Right kidney (tissue), 9 donors: Measurements from ENCODE around the gene FRK.
"Not testable (repeated sequence)": the region's sequence is repeated elsewhere in the genome, so short reads cannot be mapped to it uniquely, and the experiment has no call there.

Experiments
- DNase-seq: peaks from one replicate; pipeline ENCODE4 v3.0.0-alpha.2; 2016
- long read RNA-seq, 8 donors: transcript quantifications; one replicate each; lab custom pipeline, GENCODE V29; 2026

FRK gene, protein sequence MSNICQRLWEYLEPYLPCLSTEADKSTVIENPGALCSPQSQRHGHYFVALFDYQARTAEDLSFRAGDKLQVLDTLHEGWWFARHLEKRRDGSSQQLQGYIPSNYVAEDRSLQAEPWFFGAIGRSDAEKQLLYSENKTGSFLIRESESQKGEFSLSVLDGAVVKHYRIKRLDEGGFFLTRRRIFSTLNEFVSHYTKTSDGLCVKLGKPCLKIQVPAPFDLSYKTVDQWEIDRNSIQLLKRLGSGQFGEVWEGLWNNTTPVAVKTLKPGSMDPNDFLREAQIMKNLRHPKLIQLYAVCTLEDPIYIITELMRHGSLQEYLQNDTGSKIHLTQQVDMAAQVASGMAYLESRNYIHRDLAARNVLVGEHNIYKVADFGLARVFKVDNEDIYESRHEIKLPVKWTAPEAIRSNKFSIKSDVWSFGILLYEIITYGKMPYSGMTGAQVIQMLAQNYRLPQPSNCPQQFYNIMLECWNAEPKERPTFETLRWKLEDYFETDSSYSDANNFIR
- long read RNA-seq, donor 1, result 0 reads
- long read RNA-seq, donor 2, full-length matches to known transcripts, result 1 of 1 reads
- long read RNA-seq, donor 2, partial matches to known transcripts, result 0 of 1 reads
- long read RNA-seq, donor 2, other reads (novel, unspliced or antisense), result 0 of 1 reads
- long read RNA-seq, donor 3, full-length matches to known transcripts, result 1 of 1 reads
- long read RNA-seq, donor 3, partial matches to known transcripts, result 0 of 1 reads
- long read RNA-seq, donor 3, other reads (novel, unspliced or antisense), result 0 of 1 reads
- long read RNA-seq, donor 4, result 0 reads
- long read RNA-seq, donor 5, result 0 reads
- long read RNA-seq, donor 6, result 0 reads
- long read RNA-seq, donor 7, result 0 reads
- long read RNA-seq, donor 8, full-length matches to known transcripts, result 1 of 1 reads
- long read RNA-seq, donor 8, partial matches to known transcripts, result 0 of 1 reads
- long read RNA-seq, donor 8, other reads (novel, unspliced or antisense), result 0 of 1 reads

DNA sequence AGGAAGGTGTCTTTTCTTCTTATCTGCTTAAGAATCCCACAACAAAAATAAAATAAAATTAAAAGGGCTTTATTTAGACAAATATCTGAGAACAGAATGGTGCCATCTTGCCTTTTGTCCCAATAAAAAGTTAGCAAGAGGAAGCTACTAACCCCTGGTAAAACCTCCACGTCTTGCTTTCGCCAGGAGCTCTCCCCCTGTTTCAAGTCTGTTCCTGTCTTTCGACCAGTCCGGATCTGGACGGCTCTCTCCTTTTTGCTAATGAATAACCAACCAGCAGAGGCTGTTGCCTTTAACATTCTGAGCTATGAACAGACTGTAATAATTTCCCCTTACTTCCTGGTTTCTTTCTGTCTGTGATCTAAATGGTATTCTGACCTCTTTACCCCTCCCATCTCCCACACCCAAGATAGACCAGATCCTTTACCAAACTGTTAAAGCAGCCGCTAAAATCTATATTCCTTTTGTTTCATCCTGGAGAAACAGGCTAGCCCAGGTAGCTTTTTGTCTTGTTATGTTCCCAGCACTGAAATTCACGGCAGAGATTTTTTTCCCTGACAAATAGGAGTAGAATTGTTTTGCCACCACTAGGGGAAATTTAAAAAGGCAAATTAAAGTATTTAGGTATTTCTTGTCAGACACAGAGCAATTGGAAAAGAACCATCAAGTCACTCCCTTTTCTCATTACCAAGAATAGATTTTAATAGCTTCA, at the start of gene FRK:
FRK (minus strand) TSS at position 320 of the 712 bp plus-strand sequence. CDS start 580 bp downstream, outside the sequence.
- peak; percentile 45 for DNase-seq

DNA sequence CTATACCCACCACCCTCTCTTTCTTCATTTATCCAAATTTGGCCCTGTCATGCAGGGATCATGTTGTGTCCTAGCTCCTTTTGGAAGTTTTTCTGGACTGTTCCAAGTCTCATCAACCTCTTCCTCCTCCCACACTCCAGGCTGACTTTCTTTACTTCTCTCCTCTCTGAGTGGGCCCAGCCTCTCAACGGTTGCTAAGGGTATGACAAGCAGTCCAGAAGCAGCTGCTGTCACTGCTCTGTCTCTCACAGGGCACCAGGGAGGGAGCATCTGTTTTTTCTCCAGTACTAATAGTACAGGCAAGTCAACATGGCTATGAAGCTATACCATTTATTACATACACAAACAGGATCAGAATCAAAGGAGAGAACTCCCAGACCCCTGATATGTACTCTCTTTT, 48.1 kb upstream of the FRK start:
- no peak for DNase-seq

DNA sequence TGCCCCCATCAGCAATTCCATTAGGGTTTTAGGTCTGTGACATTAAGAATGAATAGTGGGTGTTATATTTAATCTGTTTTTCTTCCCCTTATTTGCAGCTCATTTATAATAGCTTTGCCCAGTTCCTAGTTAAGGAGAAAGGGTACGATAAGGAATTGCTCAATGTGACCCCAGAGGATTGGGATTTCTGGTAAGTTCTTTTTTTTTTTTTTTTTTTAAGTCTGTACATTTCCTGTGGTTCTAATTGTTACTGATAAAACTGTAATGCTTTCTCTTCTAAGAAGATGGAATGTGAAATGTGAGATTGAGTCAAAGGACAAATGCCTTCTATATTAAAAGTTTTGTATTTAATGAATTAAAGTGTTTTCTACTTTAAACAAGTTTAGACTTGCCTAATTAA, 45.5 kb upstream of the FRK start:
- DNase-seq, result no peak

DNA sequence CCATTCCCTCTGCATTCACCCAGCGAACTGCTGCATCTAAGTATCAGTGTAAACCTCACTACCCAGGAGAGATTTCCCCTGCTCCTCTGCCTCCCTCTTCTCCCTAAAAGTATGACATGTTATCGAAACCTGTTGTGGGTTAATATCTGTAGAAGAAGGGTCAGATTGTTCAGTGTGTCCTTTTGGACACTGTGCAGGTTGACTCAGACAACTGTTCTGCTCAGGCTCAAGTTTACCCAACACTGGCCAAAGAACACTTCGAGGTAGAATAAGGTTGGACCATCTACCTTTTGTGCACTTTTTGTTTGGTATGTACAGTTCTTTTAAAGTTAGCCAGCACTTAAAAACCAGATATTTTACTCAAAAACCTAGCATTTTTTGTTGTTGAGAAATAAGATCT, 44.6 kb upstream of the FRK start:
- DNase-seq, result no peak

DNA sequence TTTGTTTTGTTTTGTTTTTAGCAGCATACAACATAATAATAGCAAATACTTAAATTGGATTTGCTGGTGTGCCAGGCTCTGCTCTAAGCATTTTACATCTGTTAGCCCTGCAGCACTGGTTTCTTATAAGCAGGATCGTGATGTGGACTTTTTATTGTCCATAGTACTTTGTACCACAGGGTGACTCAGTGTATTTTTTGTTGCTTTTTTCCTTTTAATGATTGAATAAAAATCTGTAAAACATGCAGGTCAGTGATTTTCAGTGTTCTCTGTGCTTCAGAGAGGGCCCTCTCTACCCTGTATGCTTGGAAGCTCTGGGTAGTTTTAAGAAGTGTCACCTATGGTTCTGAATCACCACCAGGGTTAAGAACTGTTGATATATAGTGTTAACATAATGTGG, 43.9 kb upstream of the FRK start:
- no peak for DNase-seq

DNA sequence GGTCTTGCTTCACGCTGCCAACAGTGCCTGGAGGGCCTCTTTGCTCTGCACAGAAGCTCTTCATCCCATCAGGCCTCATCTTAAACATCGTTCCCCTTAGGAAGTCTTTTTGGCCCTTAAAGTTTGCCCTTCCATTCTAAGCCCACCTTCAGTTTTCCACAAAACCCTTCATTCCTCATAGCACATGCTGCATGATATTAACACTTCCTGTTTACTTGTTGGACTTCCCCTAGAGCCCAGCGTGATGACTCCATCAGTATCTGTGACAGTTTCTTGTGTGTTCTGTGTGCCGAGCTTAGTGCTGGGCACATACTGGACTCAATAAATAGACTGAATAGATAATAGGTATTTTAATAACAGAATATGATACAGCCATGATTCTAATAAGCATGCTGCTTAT, 42.2 kb upstream of the FRK start:
- DNase-seq, result no peak

DNA sequence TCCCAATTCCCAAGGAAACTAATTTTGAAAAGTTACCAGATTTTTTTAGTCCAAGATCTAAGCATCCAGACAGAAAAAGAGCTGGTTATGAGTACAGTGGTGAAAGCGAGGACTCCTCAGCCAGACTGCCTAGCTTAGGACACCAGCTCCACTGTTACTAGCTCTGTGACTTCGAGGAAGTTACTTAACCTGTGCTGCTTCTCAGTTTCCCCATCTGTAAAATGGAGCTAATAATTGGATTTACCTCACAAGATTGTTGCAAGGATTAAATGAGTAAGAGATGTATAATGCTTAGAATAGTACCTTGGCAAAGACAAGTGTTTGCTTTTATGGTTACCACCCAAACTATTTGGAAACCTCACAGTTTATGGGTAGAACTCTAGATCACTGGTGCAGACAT, 41.1 kb upstream of the FRK start:
- no peak for DNase-seq

DNA sequence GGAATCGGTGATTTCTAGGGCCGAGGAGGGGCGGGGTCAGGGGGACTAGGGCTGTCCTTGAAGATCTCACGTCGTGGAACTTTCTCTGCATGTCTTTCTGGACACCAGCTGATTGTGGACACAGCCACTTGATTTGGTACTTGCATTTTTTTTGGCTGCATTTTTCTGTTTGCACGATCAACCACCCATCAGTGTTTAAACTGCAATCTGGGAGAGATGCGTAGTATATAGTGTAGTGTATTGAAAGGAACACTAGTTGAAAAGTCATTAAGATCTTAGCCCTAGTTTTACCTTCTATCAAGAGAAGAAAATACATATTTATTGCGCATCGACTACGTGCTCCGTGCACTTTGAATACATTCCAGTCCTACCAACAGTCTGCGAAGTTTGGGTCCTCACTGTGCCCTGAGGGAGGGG, 40.6 kb upstream of the FRK start:
- no peak for DNase-seq

DNA sequence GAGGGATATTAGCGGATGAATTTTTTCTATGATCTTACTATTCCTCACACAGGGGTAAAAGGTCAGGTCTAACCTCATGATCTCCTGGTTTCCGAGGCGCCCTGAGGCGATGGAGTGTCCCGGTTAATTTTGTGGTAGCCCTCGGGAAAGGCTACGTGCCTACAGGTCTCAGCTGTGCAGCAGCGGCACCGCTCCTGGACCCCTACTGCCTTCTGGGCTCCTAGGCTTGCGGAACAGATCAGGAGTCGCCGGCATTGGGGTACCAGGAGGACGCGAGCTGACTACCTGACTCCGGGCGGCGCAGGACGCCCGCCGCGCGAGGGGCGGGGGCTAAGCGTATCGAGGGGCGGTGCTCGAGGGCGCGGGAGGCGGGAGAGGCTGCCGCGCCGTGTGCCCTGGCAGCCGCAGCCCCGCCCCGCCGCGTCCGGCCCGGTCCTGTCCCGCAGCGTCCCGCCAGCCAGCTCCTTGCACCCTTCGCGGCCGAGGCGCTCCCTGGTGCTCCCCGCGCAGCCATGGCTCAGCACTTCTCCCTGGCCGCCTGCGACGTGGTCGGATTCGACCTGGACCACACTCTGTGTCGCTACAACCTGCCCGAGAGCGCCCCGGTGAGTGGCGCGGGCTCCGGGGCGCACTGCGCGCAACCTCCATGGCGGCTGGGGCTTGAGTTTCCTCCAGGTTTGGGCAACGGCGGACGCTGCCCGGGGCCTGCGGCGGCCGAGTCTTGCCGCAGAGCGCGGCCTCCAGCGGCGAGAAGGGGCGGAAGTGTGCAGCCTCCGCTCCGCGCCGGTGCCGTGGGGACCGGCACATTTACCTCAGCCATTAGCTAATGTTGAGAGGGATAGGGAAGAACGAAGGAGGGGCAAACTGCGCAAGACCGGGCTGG, 40.0 kb upstream of the FRK start, which contains the start of gene NT5DC1:
NT5DC1 (plus strand) TSS at position 435 of the 883 bp plus-strand sequence; CDS start at position 513, 78 bp downstream.
- DNase-seq, result peak; percentile 99

DNA sequence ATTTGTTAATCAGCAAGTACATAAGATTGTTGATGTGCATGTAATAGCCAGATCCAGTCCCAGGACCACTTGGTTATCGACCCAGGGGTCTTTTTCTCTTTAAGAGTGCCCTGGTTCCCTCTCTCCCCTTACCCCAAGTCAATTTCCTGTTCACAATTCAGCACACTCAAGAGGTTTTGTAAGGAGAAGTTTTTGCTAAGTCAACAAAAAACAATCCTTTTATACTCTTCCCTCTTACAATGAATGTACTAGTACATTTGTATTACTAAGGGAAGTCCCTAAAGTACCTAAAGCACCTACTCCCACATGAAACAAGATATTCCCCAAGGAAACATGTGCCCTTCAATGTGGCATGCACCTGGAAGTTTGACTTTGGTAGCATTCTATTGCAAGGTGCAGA, 38.3 kb upstream of the FRK start:
- no peak for DNase-seq

DNA sequence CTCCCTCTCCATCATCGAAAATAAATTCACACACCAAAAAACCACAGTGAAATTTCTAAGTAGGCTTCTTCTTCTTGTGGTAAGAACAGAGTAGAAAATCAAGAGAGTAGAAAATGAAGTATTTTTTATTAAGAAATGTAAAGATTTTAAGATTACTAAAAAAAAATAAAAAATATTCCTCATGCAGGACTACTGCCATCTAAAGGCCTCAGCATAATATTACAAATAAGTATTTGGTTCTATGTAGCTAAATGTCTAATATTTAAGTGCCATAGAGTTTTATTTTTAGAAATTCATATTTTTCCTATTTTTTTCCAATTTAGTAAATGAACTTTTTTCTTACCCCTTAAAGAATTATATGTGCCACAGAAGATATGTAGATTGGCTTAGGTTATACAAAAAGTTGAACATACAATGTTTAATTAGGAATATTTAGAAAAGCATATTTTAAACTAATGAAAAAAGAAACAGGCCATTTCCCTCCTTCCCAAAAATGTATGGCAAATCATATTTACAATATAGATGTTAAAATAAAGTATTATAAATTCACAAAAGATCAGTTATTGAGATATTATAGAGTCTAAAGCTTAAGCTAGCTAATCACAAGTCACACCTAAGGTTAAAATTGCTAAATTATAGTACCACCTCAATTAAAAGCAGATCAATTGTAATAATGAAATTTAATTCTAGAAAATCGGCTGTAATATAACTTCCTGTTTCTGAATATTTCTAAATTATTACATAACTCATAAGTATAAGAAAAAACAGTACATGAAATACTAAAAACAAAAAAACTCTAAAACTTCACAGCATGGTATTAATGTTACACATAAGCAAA, 36.5 kb upstream of the FRK start:
- no peak for DNase-seq

DNA sequence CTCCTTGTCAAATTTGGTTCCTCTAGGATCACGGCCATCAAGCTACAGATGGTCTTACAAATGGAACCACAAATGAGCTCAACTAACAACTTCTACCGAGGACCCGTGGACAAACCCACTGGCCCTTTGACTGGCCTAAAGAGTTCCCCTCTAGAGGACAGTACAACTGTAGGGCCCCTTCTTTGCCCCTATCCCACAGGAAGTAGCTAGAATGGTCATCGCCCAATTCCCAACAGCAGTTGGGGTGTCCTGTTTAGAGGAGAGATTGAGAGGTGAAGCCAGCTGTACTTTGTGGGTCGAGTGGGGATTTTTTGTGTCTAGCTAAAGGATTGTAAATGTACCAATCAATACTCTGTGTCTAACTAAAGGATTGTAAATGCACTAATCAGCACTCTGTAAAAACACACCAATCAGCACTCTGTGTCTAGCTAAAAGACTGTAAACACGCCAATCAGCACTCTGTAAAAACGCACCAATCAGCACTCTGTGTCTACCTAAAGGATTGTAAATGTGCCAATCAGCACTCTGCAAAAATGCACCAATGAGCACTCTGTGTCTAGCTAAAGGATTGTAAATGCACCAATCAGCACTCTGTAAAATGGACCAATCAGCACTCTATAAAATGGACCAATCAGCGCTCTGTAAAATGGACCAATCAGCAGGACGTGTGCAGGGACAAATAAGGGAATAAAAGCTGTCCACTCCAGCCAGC, 35.5 kb upstream of the FRK start:
- not testable (repeated sequence) for DNase-seq

DNA sequence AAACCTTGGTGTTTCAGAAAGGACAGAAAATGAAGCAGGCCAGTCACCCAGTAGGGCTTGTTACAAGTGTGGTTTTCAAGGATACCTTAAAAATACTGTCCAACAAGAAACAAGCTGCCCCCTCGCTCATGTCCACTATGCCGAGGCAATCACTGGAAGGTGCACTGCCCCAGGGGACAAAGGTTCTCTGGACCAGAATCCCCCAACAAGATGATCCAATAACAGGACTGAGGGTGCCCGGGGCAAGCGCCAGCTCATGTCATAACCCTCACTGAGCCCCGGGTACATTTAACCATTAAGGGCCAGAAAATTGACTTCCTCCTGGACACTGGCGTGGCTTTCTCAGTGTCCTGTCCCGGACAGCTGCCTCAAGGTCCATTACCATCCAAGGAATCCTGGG, 33.4 kb upstream of the FRK start:
- DNase-seq, result no peak

DNA sequence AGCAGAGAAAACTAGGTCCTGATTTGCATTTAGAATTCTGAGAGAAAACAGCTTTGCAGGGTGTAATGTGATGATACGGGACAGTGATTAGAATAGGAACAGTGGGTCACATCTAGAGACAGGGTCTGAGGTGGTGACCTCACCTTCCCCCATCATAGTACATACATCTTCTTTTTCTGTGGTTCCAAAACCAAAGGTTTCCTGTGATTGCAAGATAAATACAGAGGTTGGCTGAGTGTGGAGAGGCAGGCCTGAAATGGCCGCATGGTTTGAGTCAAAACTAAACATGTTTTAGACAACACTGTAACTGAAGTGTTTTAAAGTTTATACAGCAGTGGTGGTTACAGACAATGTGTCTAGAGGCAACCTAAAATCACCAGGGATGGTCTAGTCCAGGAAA, 29.6 kb upstream of the FRK start:
- DNase-seq, result no peak

DNA sequence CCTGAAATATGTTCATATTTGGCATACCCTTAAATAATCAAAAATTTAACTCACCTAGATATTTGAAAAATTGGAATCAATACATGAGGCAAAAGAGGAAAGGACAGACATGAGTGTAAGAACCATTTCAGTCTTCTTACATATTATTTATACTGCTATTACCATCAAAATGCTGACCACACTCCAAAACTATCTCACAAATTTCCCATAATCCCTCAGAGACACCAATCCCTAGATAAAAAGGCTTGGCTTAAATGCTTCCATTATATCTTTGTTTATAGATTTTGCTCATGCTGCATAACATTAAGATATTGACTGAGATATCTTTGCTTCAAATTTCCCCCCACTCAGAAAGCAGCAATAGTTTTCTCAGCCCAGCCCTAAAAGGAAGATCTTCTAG, 28.3 kb upstream of the FRK start:
- no peak for DNase-seq

DNA sequence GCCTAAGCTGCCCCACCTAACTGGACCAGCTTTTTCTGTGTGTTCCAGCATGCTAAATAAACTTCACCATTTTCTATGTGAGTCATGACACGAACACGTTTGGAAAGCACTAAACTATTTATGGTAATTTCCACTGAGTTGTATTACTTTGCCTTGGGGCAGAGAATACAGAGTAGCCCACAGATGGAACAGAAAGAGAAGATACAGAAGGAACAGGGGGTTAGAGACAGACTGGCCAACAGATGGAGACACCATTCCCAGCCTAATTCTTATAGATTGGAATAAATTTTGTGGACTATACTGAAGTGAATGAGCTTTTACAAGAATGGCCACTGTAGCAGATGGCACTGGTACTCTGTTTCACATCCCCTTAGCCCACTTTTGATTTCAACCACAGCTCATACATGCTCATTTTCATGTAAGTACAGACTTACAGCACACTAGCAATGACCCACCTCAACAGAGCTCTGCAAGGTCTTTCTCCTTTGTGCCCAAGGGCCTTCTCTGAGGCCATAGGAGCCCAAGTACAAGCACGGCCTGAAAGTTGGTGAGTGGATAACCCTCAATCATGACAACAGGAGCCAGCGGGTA, 26.8 kb upstream of the FRK start:
- no peak for DNase-seq

DNA sequence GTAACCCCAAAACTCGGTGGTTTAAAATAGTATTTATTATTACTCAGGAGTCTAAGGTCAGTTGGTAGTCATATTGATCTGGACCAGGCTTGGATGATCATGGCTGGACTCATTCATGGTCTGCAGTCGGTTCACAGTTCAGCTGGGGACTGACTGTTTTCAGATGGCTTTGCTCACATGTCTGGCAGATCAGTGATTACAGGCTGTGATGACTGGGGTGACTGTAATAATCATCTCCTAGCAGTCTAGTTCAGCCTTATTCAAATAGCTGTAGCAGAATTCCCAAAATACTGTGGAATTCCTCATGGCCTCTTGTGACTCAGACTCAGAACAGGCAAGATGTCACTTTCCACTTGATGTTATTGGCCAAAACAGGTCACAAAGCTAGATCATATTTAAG, 23.6 kb upstream of the FRK start:
- DNase-seq, result no peak

DNA sequence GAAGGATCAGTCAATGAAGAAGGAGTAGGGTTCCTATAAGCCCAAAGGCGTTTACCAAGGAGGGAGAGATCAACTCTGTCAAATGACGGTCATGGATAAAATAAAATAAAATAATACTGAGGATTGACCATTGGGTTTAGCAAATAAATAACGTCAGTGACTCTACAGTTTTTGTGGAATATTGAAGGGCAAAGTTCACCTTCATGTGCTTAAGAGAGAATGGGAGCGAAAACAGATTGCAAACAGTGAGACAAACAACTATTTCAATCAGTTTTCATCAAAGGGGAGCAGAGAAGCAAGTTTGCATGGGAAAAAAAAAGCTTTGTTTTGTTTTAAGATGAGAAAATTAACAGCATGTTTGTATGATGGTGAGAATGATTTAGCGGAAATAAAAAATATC, 22.4 kb upstream of the FRK start:
- DNase-seq, result no peak

DNA sequence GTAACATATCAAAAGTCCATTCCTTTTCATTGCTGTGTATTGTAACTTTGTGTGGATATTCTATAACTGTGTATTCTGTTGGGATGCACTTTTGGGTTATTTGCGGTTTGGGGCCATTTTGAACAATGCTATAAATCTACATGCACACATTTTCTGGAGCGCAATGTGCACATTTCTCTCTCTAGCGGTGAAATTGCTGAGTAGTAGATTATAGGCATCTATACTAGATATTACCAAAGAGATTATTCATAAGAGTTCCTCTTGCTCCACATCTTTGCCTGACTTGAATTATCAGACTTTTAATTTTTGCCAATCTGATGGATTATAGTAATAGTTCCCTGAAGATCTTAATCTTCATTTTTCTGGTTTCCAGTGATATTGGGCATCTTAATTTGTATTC, 18.3 kb upstream of the FRK start:
- DNase-seq, result no peak
